ENCODE measurements around the gene HDAC9. TPM values are rescaled to one million over a fixed set of nuclear protein-coding genes. Genes with fewer than 3 reads are reported as not detected.

HDAC9 gene
- total RNA-seq, 1 experiment from 2014 or later = 79.1 TPM

- Histone ChIP-seq H3K4me1 (replicated peaks) (peaks cover 34% of the 10 kb centered on the region), H3K27ac (0 out of 2 replicates have a peak overlapping the region, but pooled peaks have one; percentile 2), H3K9me3 (replicated peaks) (no peaks in the 10 kb centered on the region), H3K4me3 (no peak overlapping the region), H3K27me3 (replicated peaks) (no peaks in the 10 kb centered on the region), H3K36me3 (no peaks in the 10 kb centered on the region)
- DNase-seq (ENCODE audit: low read depth in 1 of 2, low spot score in 2 of 2) = no peak
Measured at GRCh38 chr7:18503126-18503866, 7.7 kb downstream of the HDAC9 start.

GRCh38 chr7:18504965-18505364, 9.4 kb downstream of the HDAC9 start:
- H3K27ac ChIP-seq = no peak overlapping the region
- H3K36me3 ChIP-seq = no peaks in the 10 kb centered on the region
- H3K27me3 ChIP-seq (replicated peaks) = no peaks in the 10 kb centered on the region
- no peak overlapping the region for H3K4me3 ChIP-seq
- H3K9me3 ChIP-seq (replicated peaks) = no peaks in the 10 kb centered on the region
- peaks cover 40% of the 10 kb centered on the region for H3K4me1 ChIP-seq (replicated peaks)
- no peak for DNase-seq (ENCODE audit: low read depth in 1 of 2, low spot score in 2 of 2)

GRCh38 chr7:18505870-18506460, 10.4 kb downstream of the HDAC9 start:
- no peaks in the 10 kb centered on the region for H3K27me3 ChIP-seq (replicated peaks)
- H3K4me3 ChIP-seq = no peak overlapping the region
- H3K4me1 ChIP-seq (replicated peaks) = peaks cover 40% of the 10 kb centered on the region
- no peaks in the 10 kb centered on the region for H3K36me3 ChIP-seq
- DNase-seq (ENCODE audit: low read depth in 1 of 2, low spot score in 2 of 2) = peak; percentile 59 to 79
- no peaks in the 10 kb centered on the region for H3K9me3 ChIP-seq (replicated peaks)
- H3K27ac ChIP-seq = peak overlapping the region; percentile 76

GRCh38 chr7:18508443-18509427, 13.2 kb downstream of the HDAC9 start:
- H3K36me3 ChIP-seq = peaks cover 14% of the 10 kb centered on the region
- peak overlapping the region; percentile 100 for H3K27ac ChIP-seq
- peak overlapping the region; percentile 46 for H3K4me3 ChIP-seq
- peak; percentile 88 to 98 for DNase-seq (ENCODE audit: low read depth in 1 of 2, low spot score in 2 of 2)
- H3K27me3 ChIP-seq (replicated peaks) = no peaks in the 10 kb centered on the region
- peaks cover 43% of the 10 kb centered on the region for H3K4me1 ChIP-seq (replicated peaks)
- no peaks in the 10 kb centered on the region for H3K9me3 ChIP-seq (replicated peaks)

- DNase-seq (ENCODE audit: low read depth in 1 of 2, low spot score in 2 of 2) = no peak
- Histone ChIP-seq H3K27me3 (replicated peaks) (no peaks in the 10 kb centered on the region), H3K4me3 (peak overlapping the region; percentile 46), H3K36me3 (peaks cover 17% of the 10 kb centered on the region), H3K27ac (peak overlapping the region; percentile 100), H3K4me1 (replicated peaks) (peaks cover 43% of the 10 kb centered on the region), H3K9me3 (replicated peaks) (no peaks in the 10 kb centered on the region)
Measured at GRCh38 chr7:18509481-18509880, 13.9 kb downstream of the HDAC9 start.

GRCh38 chr7:18511351-18512140, 16.0 kb downstream of the HDAC9 start:
- Histone ChIP-seq H3K9me3 (replicated peaks) (no peaks in the 10 kb centered on the region), H3K4me1 (replicated peaks) (peaks cover 31% of the 10 kb centered on the region), H3K4me3 (peak overlapping the region; percentile 46), H3K27me3 (replicated peaks) (no peaks in the 10 kb centered on the region), H3K27ac (peak overlapping the region; percentile 100), H3K36me3 (peaks cover 29% of the 10 kb centered on the region)
- no peak for DNase-seq (ENCODE audit: low read depth in 1 of 2, low spot score in 2 of 2)

- H3K27ac ChIP-seq = no peak overlapping the region
- H3K36me3 ChIP-seq = peaks cover 39% of the 10 kb centered on the region
- H3K27me3 ChIP-seq (replicated peaks) = no peaks in the 10 kb centered on the region
- peaks cover 19% of the 10 kb centered on the region for H3K4me1 ChIP-seq (replicated peaks)
- no peak for DNase-seq (ENCODE audit: low read depth in 1 of 2, low spot score in 2 of 2)
- no peaks in the 10 kb centered on the region for H3K9me3 ChIP-seq (replicated peaks)
- H3K4me3 ChIP-seq = no peak overlapping the region
Measured at GRCh38 chr7:18513343-18513742, 17.8 kb downstream of the HDAC9 start.

- Histone ChIP-seq H3K27ac (no peak overlapping the region), H3K27me3 (replicated peaks) (no peaks in the 10 kb centered on the region), H3K9me3 (replicated peaks) (no peaks in the 10 kb centered on the region), H3K4me1 (replicated peaks) (peaks cover 14% of the 10 kb centered on the region), H3K36me3 (peaks cover 47% of the 10 kb centered on the region), H3K4me3 (no peak overlapping the region)
- no peak for DNase-seq (ENCODE audit: low read depth in 1 of 2, low spot score in 2 of 2)
Measured at GRCh38 chr7:18515067-18515466, 19.5 kb downstream of the HDAC9 start.

GRCh38 chr7:18517646-18518045, 22.1 kb downstream of the HDAC9 start:
- no peak overlapping the region for H3K4me3 ChIP-seq
- peaks cover 57% of the 10 kb centered on the region for H3K36me3 ChIP-seq
- H3K27ac ChIP-seq = no peak overlapping the region
- H3K27me3 ChIP-seq (replicated peaks) = no peaks in the 10 kb centered on the region
- no peak for DNase-seq (ENCODE audit: low read depth in 1 of 2, low spot score in 2 of 2)
- H3K4me1 ChIP-seq (replicated peaks) = peaks cover 25% of the 10 kb centered on the region
- no peaks in the 10 kb centered on the region for H3K9me3 ChIP-seq (replicated peaks)

GRCh38 chr7:18518555-18518954, 23.0 kb downstream of the HDAC9 start:
- Histone ChIP-seq H3K9me3 (replicated peaks) (no peaks in the 10 kb centered on the region), H3K36me3 (peaks cover 57% of the 10 kb centered on the region), H3K27ac (no peak overlapping the region), H3K4me1 (replicated peaks) (peaks cover 25% of the 10 kb centered on the region), H3K27me3 (replicated peaks) (no peaks in the 10 kb centered on the region), H3K4me3 (no peak overlapping the region)
- no peak for DNase-seq (ENCODE audit: low read depth in 1 of 2, low spot score in 2 of 2)

GRCh38 chr7:18520450-18521235, 25.1 kb downstream of the HDAC9 start:
- Histone ChIP-seq H3K4me1 (replicated peaks) (peaks cover 21% of the 10 kb centered on the region), H3K4me3 (no peak overlapping the region), H3K9me3 (replicated peaks) (no peaks in the 10 kb centered on the region), H3K36me3 (peaks cover 48% of the 10 kb centered on the region), H3K27me3 (replicated peaks) (no peaks in the 10 kb centered on the region), H3K27ac (peak overlapping the region; percentile 78)
- peak in 1 of 2 experiments; percentile 77 for DNase-seq (ENCODE audit: low read depth in 1 of 2, low spot score in 2 of 2)

- Histone ChIP-seq H3K4me3 (no peak overlapping the region), H3K27ac (peak overlapping the region; percentile 78)
- no peak for DNase-seq (ENCODE audit: low read depth in 1 of 2, low spot score in 2 of 2)
Measured at GRCh38 chr7:18521236-18521589, 25.7 kb downstream of the HDAC9 start.

More at GRCh38 chr7:18521236-18521589, 25.7 kb downstream of the HDAC9 start:
- no peaks in the 10 kb centered on the region for H3K9me3 ChIP-seq (replicated peaks)
- peaks cover 21% of the 10 kb centered on the region for H3K4me1 ChIP-seq (replicated peaks)
- H3K27me3 ChIP-seq (replicated peaks) = no peaks in the 10 kb centered on the region
- peaks cover 49% of the 10 kb centered on the region for H3K36me3 ChIP-seq
